Hepatocyte (in vitro differentiated cells): ENCODE measurements around the gene MAG.

Source experiments
- EZH2 ChIP-seq: fragments of 200-600 bp; sonication (generic); IDR thresholded peaks from 2 replicates; pipeline ENCODE4 v1.6.1; 2016; ENCODE audit warnings: antibody characterized with exemption, mild to moderate bottlenecking, borderline replicate concordance
- EZH2phosphoT487 ChIP-seq: fragments of 200-600 bp; sonication (generic); IDR thresholded peaks from one replicate; pipeline ENCODE4 v1.6.1; 2018; ENCODE audit warnings: antibody characterized with exemption, mild to moderate bottlenecking, low read depth, moderate library complexity; ENCODE audit not compliant: unreplicated experiment, severe bottlenecking
- TF ChIP-seq, protein P1 (sequence below): fragments of 200-600 bp; sonication (generic); IDR thresholded peaks from 2 replicates; pipeline ENCODE4 v1.5.1; 2016; ENCODE audit warnings: antibody characterized with exemption, mild to moderate bottlenecking; ENCODE audit not compliant: poor library complexity

DNA sequence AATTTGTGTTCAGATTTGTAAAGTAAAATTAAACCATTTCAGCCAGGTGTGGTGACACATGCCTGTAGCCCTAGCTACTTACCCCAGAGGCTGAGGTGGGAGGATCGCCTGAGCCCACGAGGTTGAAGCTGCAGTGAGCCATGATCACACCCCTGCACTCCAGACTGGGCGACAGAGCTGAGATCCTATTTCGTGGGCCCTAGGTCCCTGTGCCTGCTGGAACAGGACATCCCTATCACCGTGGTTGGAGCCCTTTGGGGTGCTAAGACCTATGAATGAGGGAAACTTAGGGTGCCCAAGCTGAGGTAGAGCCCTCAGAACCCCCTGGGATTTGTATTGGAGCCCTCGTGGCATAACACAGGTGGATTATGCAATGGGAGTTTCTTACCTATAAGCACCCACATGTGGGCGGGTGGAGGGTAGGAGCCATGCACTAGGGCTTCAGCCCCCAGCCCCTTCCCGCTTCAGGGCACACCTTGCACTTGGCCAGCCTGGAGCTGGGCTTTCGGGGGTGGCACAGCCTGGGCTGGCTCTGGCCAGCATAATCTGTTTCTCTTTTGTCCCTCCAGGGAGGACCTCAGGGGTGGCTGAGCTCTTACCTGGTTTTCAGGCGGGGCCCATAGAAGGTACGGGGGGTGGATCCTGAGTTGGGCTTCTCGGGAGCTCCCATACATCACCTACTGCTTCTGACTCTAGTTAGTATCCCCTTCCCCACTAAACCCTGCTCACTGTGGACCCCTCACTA, 30.4 kb upstream of the MAG start:
- TF ChIP-seq, protein P1, sequence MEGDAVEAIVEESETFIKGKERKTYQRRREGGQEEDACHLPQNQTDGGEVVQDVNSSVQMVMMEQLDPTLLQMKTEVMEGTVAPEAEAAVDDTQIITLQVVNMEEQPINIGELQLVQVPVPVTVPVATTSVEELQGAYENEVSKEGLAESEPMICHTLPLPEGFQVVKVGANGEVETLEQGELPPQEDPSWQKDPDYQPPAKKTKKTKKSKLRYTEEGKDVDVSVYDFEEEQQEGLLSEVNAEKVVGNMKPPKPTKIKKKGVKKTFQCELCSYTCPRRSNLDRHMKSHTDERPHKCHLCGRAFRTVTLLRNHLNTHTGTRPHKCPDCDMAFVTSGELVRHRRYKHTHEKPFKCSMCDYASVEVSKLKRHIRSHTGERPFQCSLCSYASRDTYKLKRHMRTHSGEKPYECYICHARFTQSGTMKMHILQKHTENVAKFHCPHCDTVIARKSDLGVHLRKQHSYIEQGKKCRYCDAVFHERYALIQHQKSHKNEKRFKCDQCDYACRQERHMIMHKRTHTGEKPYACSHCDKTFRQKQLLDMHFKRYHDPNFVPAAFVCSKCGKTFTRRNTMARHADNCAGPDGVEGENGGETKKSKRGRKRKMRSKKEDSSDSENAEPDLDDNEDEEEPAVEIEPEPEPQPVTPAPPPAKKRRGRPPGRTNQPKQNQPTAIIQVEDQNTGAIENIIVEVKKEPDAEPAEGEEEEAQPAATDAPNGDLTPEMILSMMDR: no peak
- TF ChIP-seq EZH2 (no peak), EZH2phosphoT487 (no peak)
